Spleen (tissue), 11 donors: ENCODE data around the gene PLCB1. TPM values are rescaled to one million over a fixed set of nuclear protein-coding genes. Genes with fewer than 3 reads are reported as not detected.

ENCODE experiments used
- DNase-seq: peaks from one replicate; pipeline ENCODE4 v3.0.0-alpha.2; 2020
- H3K27ac ChIP-seq, 8 donors: fragments of 200-600 bp; sonication (generic) in 7 of 8; 1 replicate in 4 of 8; 2 replicates in 4 of 8; pipeline versions ENCODE4 v1.5.0 to v1.8.0; 2016 to 2021; ENCODE audit warnings: inconsistent platforms in 4 of 8, mild to moderate bottlenecking in 4 of 8, moderate library complexity in 1 of 8
- H3K27me3 ChIP-seq, 7 donors: fragments of 200-600 bp; sonication (generic) in 6 of 7; replicated peaks in 1 of 7; 1 replicate in 4 of 7; 2 replicates in 3 of 7; pipeline versions ENCODE4 v1.5.0 to v1.8.0; 2016 to 2021; ENCODE audit warnings: inconsistent platforms in 3 of 7, mild to moderate bottlenecking in 1 of 7
- H3K36me3 ChIP-seq, 6 donors: fragments of 200-600 bp; sonication (generic) in 5 of 6; 1 replicate in 4 of 6; 2 replicates in 2 of 6; pipeline versions ENCODE4 v1.5.0 to v1.8.0; 2016 to 2021; ENCODE audit warnings: inconsistent platforms in 2 of 6
- H3K4me1 ChIP-seq, 6 donors: fragments of 200-600 bp; sonication (generic) in 5 of 6; 1 replicate in 3 of 6; 2 replicates in 3 of 6; pipeline versions ENCODE4 v1.5.0 to v1.8.0; 2016 to 2021; ENCODE audit warnings: inconsistent platforms in 3 of 6
- H3K4me3 ChIP-seq, 8 donors: fragments of 200-600 bp; sonication (generic) in 7 of 8; 1 replicate in 4 of 8; 2 replicates in 4 of 8; pipeline versions ENCODE4 v1.5.0 to v1.8.0; 2016 to 2021; ENCODE audit warnings: inconsistent platforms in 4 of 8, mild to moderate bottlenecking in 4 of 8, moderate library complexity in 2 of 8
- H3K9me3 ChIP-seq, 8 donors: fragments of 200-600 bp; sonication (generic) in 7 of 8; 1 replicate in 4 of 8; 2 replicates in 4 of 8; pipeline versions ENCODE4 v1.5.0 to v1.8.0; 2016 to 2021; ENCODE audit warnings: inconsistent platforms in 4 of 8
- POLR2A ChIP-seq, 3 donors: fragments of 450-650 bp; IDR thresholded peaks; one replicate each; pipeline ENCODE4 v1.5.1; 2017; ENCODE audit warnings: antibody characterized with exemption in 3 of 3, mild to moderate bottlenecking in 1 of 3
- POLR2AphosphoS5 ChIP-seq, 3 donors: sonication (generic); formaldehyde crosslinking; IDR thresholded peaks; one replicate each; pipeline ENCODE4 v1.5.1; 2017; ENCODE audit warnings: antibody characterized with exemption in 3 of 3
- WGBS, 5 donors: extraction: QIAGEN DNeasy Blood & Tissue Kit in 3 of 5; methylation state at CpG; one replicate each; pipeline versions ENCODE4 v1.1.5 to v1.1.7; 2013 to 2018; 5-methylcytosine and 5-hydroxymethylcytosine counted together
- intact Hi-C: fragments of 100-400 bp; cut with DNase I; formaldehyde crosslinking; loops from one replicate; pipeline ENCODE4 v1.15.0; 2023; ENCODE audit warnings: low total_unique reads
- polyA plus RNA-seq, 3 donors: library from polyadenylated mRNA; stranded (reverse); fragments of 200-250 nt; gene quantifications; one replicate each; pipeline ENCODE4 v1.2.1, GENCODE V29; 2013
- total RNA-seq, 7 donors: library from RNA; depleted of rRNA in 3 of 7; stranded (reverse); fragments of >200 nt in 3 of 7; fragmentation: NEBNext Ultra II Directional in 4 of 7; extraction: Animal tissue kit (Norgen Biotek cat#: 25700) in 4 of 7; gene quantifications; one replicate each; pipeline versions ENCODE4 v1.1.0 to v1.2.1, GENCODE V29; 2016 to 2021
- TF ChIP-seq, protein P1 (sequence below), 11 experiments: fragments of 200-600 bp in 7 of 11; fragments of 450-650 bp in 4 of 11; sonication (generic) in 4 of 11; IDR thresholded peaks in 8 of 11; conservative IDR thresholded peaks in 3 of 11; 1 replicate in 7 of 11; 2 replicates in 4 of 11; pipeline versions ENCODE4 v1.4.0 to v1.8.0; 2016 to 2021; ENCODE audit warnings: antibody characterized with exemption in 11 of 11, inconsistent platforms in 4 of 11, mild to moderate bottlenecking in 1 of 11
- donor health status: healthy with polysubstance abuse.
- donor health status: DM: no; HTN: no; CAD: no; lungs with moderate emphysema.
- donor health status: DM: no; HTN: no; CAD: no.
- donor health status: Bipolar disorder and iron deficiency.
- donor health status: healthy.
- donor health status: DM: no; HTN: no; CAD: no.
- donor health status: DM: yes; HTN: yes; CAD: no.

The PLCB1 gene
- total and polyA plus RNA-seq, 10 donors: 1.0 to 33.7 (median 16.2) TPM

DNA sequence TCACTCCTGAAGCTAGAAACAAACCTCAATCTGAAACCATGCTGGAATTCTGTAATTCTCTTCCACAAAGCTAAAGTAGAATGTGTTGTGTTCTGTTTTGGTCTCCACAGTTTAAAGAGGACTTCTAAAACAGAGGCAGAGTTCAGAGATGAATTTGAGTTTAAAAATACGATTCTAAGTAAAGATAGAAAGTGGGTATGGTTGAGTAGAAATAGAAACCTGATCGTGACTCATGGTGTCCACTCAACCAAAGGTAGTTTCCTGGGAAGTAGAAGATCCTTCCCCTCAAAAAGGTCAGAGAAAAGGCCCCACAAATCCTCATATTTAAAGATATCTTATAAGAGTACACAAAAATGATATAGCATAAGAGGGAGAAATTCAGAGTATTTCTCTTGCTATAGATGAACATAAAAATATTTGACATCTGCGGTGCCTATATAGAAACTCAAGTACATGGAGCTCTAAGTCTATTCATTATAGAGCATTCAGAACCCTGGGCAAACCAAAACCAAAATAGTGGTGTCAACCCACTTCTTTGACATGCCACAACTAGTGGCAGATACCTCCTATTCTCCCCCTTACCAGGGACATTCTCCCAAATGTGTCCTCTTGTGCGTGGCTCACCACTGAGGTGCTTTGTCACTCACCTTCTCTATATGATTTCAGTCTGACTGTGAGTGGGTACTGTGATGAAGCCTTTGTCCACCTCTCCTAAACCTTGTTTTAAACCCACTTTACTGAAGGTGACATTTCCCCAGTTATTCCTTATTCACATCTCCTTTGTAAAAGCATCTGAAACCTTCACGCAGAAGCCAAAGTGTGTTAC is 84.5 kb downstream of the PLCB1 start:
- H3K4me1 ChIP-seq: peaks cover 0 to 27% (median 14%) of the 10 kb centered on the region in 6 donors
- intact Hi-C loops: loop anchor here (10.0 kb wide), 1 partner anchor 52 kb away; no protein-coding TSS in a partner anchor
- H3K27ac ChIP-seq: no peak overlapping the region
- no peaks in the 10 kb centered on the region for H3K9me3 ChIP-seq
- H3K4me3 ChIP-seq: no peak overlapping the region
- 77 to 84% (median 81%) methylated on average over 5 of the region's 5 CpGs for WGBS, 5 donors
- no peaks in the 10 kb centered on the region for H3K36me3 ChIP-seq
- DNase-seq: no peak
- no peaks in the 10 kb centered on the region for H3K27me3 ChIP-seq
- TF ChIP-seq, protein P1, sequence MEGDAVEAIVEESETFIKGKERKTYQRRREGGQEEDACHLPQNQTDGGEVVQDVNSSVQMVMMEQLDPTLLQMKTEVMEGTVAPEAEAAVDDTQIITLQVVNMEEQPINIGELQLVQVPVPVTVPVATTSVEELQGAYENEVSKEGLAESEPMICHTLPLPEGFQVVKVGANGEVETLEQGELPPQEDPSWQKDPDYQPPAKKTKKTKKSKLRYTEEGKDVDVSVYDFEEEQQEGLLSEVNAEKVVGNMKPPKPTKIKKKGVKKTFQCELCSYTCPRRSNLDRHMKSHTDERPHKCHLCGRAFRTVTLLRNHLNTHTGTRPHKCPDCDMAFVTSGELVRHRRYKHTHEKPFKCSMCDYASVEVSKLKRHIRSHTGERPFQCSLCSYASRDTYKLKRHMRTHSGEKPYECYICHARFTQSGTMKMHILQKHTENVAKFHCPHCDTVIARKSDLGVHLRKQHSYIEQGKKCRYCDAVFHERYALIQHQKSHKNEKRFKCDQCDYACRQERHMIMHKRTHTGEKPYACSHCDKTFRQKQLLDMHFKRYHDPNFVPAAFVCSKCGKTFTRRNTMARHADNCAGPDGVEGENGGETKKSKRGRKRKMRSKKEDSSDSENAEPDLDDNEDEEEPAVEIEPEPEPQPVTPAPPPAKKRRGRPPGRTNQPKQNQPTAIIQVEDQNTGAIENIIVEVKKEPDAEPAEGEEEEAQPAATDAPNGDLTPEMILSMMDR (IDR thresholded peaks at IDR 0.05 in 8 of 11, conservative IDR thresholded peaks at IDR 0.05 in 3 of 11): no peak
- no peak for TF ChIP-seq POLR2A (IDR thresholded peaks at IDR 0.05)
- no peak for TF ChIP-seq POLR2AphosphoS5 (IDR thresholded peaks at IDR 0.05)

DNA sequence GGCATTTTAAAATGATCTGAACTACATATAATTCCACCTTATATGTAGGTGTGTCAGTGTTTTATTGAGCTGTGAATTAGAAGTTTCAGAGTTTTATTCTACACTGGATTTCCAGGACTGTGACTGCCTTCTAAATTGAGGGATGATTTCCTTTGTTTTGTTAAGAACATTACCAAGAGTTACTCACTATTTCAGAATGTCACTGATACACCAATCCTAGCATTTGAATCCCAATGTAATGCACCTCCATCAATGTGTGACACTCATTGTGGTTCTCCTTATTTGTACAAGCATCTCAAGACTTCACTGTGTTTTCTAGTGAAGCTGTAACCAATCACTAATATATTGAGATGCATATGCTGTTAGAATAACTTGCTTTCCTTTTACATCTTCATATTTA is 86.8 kb downstream of the PLCB1 start:
- peaks cover 0 to 15% (median 6%) of the 10 kb centered on the region in 6 donors for H3K4me1 ChIP-seq
- intact Hi-C loops: loop anchor here (10.0 kb wide), 1 partner anchor 54 kb away; no protein-coding TSS in a partner anchor
- TF ChIP-seq, protein P1 (IDR thresholded peaks at IDR 0.05 in 8 of 11, conservative IDR thresholded peaks at IDR 0.05 in 3 of 11): no peak
- TF ChIP-seq POLR2AphosphoS5 (IDR thresholded peaks at IDR 0.05) (no peak), POLR2A (IDR thresholded peaks at IDR 0.05) (no peak)
- no peaks in the 10 kb centered on the region for H3K27me3 ChIP-seq
- H3K9me3 ChIP-seq: peaks cover 0 to 6% (median 0%) of the 10 kb centered on the region in 8 donors
- DNase-seq: no peak
- no peak overlapping the region for H3K27ac ChIP-seq
- no peaks in the 10 kb centered on the region for H3K36me3 ChIP-seq
- H3K4me3 ChIP-seq: no peak overlapping the region

DNA sequence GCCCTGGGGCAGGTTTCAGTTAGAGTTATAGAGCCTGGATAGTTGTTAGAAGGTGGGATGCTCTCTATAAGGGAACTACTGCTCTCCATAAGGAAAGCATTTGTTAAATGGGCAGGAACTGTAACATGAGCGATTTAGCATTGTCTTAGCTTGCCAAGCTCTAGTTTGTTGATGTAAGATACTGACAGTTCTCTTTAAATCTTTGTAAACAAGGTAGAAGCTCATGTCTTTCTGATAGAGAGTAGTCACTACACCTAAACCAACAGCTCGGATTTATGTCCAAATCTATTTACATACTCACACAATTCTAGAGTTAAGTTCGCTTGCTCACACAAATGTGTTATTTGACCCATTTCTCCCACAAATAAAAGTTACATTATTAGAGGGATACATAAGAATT is 87.3 kb downstream of the PLCB1 start:
- no peak for DNase-seq
- Histone ChIP-seq H3K27ac (no peak overlapping the region), H3K4me3 (no peak overlapping the region), H3K9me3 (peaks cover 0 to 6% (median 0%) of the 10 kb centered on the region in 8 donors), H3K27me3 (no peaks in the 10 kb centered on the region), H3K36me3 (no peaks in the 10 kb centered on the region), H3K4me1 (peaks cover 0 to 9% (median 4%) of the 10 kb centered on the region in 6 donors)
- 52 to 64% (median 60%) methylated on average over 3 of the region's 3 CpGs for WGBS, 5 donors
- intact Hi-C loops: loop anchor here (10.0 kb wide), 1 partner anchor 55 kb away; no protein-coding TSS in a partner anchor
- TF ChIP-seq POLR2AphosphoS5 (IDR thresholded peaks at IDR 0.05): no peak

DNA sequence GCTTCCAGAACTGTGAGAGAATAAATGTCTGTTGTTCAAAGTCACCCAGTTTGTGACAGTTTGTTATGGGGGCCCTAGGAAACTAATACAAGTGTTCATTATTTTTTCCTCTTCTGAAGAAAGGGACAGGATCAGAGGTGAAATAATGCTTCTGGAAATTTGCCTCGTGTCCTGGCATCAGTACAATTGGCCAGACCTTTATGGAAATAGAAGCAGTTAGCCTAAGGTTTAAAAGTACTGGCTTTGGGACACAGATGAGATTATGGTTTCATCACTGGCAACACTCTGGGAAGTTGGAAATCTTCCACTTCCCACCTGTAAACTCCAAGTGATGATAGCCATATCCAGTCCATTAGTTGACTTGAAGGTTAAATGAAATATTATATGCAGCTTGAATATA is 88.7 kb downstream of the PLCB1 start:
- TF ChIP-seq POLR2AphosphoS5 (IDR thresholded peaks at IDR 0.05): no peak
- TF ChIP-seq, protein P1 (IDR thresholded peaks at IDR 0.05 in 8 of 11, conservative IDR thresholded peaks at IDR 0.05 in 3 of 11): no peak
- TF ChIP-seq POLR2A (IDR thresholded peaks at IDR 0.05): no peak
- Histone ChIP-seq H3K27ac (no peak overlapping the region), H3K4me1 (no peaks in the 10 kb centered on the region), H3K4me3 (no peak overlapping the region), H3K36me3 (no peaks in the 10 kb centered on the region), H3K27me3 (no peaks in the 10 kb centered on the region), H3K9me3 (peaks cover 0 to 6% (median 0%) of the 10 kb centered on the region in 8 donors)
- 35 to 91% (median 75%) methylated on average over 1 of the region's 1 CpG for WGBS, 5 donors
- no peak for DNase-seq
- intact Hi-C loops: no loop called here
